Testis (tissue), 3 donors: ENCODE data around the gene RSPRY1. TPM values are rescaled to one million over a fixed set of nuclear protein-coding genes. Genes with fewer than 3 reads are reported as not detected.
A peak's percentile ranks its signal among the peaks of the same experiment; 100 is the strongest.

Source experiments
- DNase-seq: peaks from one replicate; pipeline ENCODE4 v3.0.0-alpha.2; 2019
- H3K27ac ChIP-seq, 2 donors: fragments of 200-600 bp; sonication (generic); one replicate each; pipeline ENCODE4 v1.5.1; 2019
- H3K27me3 ChIP-seq: fragments of 200-600 bp; sonication (generic); one replicate; pipeline ENCODE4 v1.5.1; 2019
- H3K36me3 ChIP-seq: fragments of 200-600 bp; sonication (generic); one replicate; pipeline ENCODE4 v1.5.1; 2017; ENCODE audit warnings: low read depth; ENCODE audit errors: missing control alignments
- H3K4me1 ChIP-seq: fragments of 200-600 bp; sonication (generic); one replicate; pipeline ENCODE4 v1.5.1; 2019
- H3K4me3 ChIP-seq, 2 donors: fragments of 200-600 bp; sonication (generic); one replicate each; pipeline ENCODE4 v1.5.1; 2017 to 2019
- H3K9me3 ChIP-seq: fragments of 200-600 bp; sonication (generic); one replicate; pipeline ENCODE4 v1.5.1; 2017
- POLR2A ChIP-seq: fragments of 450-650 bp; IDR thresholded peaks from one replicate; pipeline ENCODE4 v1.6.1; 2017; ENCODE audit warnings: antibody characterized with exemption, mild to moderate bottlenecking, moderate library complexity
- WGBS, 2 donors: methylation state at CpG; one replicate each; pipeline ENCODE4 v1.1.5; 2018; 5-methylcytosine and 5-hydroxymethylcytosine counted together
- intact Hi-C: fragments of 100-400 bp; cut with DNase I; formaldehyde crosslinking; loops from one replicate; pipeline ENCODE4 v1.15.1; 2023; ENCODE audit warnings: low total_unique reads
- polyA plus RNA-seq: library from polyadenylated mRNA; stranded (reverse); fragments of 350-450 nt; fragmentation: Illumina TruSeq; extraction: RNeasy Lipid Tissue Mini Kit (QIAGEN cat#74804); gene quantifications from one replicate; pipeline ENCODE4 v1.2.3, GENCODE V29; 2014; ENCODE audit warnings: low read depth, low replicate concordance; ENCODE audit not compliant: insufficient read depth
- total RNA-seq, 2 donors: library from RNA; depleted of rRNA; stranded (reverse); fragments of >200 nt; gene quantifications; one replicate each; pipeline ENCODE4 v1.2.3, GENCODE V29; 2016
- TF ChIP-seq, protein P1 (sequence below), 3 experiments: fragments of 450-650 bp in 2 of 3; fragments of 200-600 bp in 1 of 3; sonication (generic) in 1 of 3; IDR thresholded peaks; one replicate each; pipeline ENCODE4 v1.5.1; 2016 to 2019; ENCODE audit warnings: antibody characterized with exemption in 3 of 3, mild to moderate bottlenecking in 2 of 3, moderate library complexity in 1 of 3

Gene RSPRY1
- total and polyA plus RNA-seq, 3 donors from 2014 or later = 53.0 to 81.2 (median 73.3) TPM

DNA sequence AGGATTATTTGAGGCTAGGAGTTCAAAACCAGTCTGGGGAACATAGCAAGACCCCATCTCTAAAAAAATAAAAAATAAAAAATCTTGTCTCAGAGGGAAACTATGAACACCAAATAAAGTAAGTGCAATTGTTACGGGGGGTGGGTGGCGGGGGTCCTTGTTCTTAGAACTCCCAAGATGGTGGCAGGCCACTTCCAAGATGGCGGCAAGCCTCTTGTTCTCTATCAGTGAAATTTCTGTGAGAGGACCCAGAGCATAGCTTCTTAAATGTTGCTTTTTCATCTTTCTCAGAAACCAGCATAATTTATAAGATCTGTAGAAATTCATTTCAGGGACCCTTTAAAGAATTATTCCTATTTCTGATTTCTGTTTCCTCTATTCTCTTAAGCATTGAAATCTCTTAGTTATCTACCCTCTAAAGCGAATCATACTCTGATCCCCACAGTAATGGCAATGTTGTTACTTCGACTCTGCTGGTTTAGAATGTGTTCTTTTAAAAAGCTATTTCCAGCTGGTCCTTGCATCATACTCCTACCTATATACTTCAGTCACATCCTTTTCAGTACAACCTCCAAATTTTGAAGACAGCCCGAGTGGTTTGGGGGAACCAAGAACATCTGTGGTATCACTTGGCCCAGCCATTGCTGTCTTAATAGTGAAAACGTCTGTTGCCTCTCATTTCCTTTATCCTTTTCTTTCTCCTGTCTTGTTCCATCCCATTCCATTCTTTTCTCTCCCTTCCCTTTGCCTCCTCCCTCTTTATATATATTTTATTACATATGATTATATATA is 16.2 kb downstream of the RSPRY1 start:
- Histone ChIP-seq H3K27ac (no peak overlapping the region), H3K36me3 (no peaks in the 10 kb centered on the region), H3K4me3 (no peak overlapping the region), H3K4me1 (no peaks in the 10 kb centered on the region), H3K9me3 (no peaks in the 10 kb centered on the region), H3K27me3 (no peaks in the 10 kb centered on the region)
- intact Hi-C loops = no loop called here
- DNase-seq = no peak
- TF ChIP-seq, protein P1, sequence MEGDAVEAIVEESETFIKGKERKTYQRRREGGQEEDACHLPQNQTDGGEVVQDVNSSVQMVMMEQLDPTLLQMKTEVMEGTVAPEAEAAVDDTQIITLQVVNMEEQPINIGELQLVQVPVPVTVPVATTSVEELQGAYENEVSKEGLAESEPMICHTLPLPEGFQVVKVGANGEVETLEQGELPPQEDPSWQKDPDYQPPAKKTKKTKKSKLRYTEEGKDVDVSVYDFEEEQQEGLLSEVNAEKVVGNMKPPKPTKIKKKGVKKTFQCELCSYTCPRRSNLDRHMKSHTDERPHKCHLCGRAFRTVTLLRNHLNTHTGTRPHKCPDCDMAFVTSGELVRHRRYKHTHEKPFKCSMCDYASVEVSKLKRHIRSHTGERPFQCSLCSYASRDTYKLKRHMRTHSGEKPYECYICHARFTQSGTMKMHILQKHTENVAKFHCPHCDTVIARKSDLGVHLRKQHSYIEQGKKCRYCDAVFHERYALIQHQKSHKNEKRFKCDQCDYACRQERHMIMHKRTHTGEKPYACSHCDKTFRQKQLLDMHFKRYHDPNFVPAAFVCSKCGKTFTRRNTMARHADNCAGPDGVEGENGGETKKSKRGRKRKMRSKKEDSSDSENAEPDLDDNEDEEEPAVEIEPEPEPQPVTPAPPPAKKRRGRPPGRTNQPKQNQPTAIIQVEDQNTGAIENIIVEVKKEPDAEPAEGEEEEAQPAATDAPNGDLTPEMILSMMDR (IDR thresholded peaks at IDR 0.05) = no peak
- TF ChIP-seq POLR2A = no peak
- WGBS, 2 donors = 79 to 83% methylated on average over 7 of the region's 7 CpGs

DNA sequence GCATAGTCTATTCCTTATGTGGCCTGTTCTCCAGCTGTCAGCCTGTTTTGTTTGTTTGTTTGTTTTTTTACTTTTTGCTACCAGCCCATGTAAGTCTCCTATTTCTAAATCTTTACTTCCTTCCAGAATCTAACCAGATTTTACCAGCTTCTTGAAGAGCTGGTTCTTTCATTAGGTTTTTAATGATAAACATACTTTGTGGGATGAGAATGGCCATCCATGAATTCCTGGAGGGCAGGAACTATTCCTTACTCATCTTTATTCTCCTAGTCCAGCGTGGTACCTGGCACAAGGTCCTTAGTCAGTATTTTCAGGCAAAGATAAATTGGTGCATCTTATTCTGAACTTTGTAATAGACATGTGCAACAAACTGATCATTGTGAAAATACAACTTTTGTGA is 17.3 kb downstream of the RSPRY1 start:
- TF ChIP-seq, protein P1 (IDR thresholded peaks at IDR 0.05) = no peak
- no peak for TF ChIP-seq POLR2A
- no peaks in the 10 kb centered on the region for H3K36me3 ChIP-seq
- intact Hi-C loops = no loop called here
- H3K4me3 ChIP-seq = no peak overlapping the region
- H3K27me3 ChIP-seq = no peaks in the 10 kb centered on the region
- H3K27ac ChIP-seq = peak overlapping the region; percentile 1 to 37
- 36 to 56% methylated on average over 1 of the region's 1 CpG for WGBS, 2 donors
- H3K9me3 ChIP-seq = no peaks in the 10 kb centered on the region
- DNase-seq = no peak
- no peaks in the 10 kb centered on the region for H3K4me1 ChIP-seq

DNA sequence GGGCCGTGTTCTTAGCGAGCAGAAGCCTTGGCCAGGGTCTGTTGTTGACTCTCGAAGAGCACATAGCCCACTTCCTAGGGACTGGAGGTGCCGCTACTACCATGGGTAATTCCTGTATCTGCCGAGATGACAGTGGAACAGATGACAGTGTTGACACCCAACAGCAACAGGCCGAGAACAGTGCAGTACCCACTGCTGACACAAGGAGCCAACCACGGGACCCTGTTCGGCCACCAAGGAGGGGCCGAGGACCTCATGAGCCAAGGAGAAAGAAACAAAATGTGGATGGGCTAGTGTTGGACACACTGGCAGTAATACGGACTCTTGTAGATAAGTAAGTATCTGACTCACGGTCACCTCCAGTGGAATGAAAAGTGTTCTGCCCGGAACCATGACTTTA is 18.5 kb downstream of the RSPRY1 start:
- no peak overlapping the region for H3K4me3 ChIP-seq
- intact Hi-C loops = no loop called here
- 87 to 90% methylated on average over 12 of the region's 12 CpGs for WGBS, 2 donors
- no peaks in the 10 kb centered on the region for H3K36me3 ChIP-seq
- H3K27ac ChIP-seq = peak overlapping the region in 1 of 2 donors; percentile 42
- no peaks in the 10 kb centered on the region for H3K9me3 ChIP-seq
- no peak for DNase-seq
- H3K27me3 ChIP-seq = no peaks in the 10 kb centered on the region
- TF ChIP-seq POLR2A = no peak
- TF ChIP-seq, protein P1 (IDR thresholded peaks at IDR 0.05) = peak in 1 of 3 experiments; percentile 18
- no peaks in the 10 kb centered on the region for H3K4me1 ChIP-seq

DNA sequence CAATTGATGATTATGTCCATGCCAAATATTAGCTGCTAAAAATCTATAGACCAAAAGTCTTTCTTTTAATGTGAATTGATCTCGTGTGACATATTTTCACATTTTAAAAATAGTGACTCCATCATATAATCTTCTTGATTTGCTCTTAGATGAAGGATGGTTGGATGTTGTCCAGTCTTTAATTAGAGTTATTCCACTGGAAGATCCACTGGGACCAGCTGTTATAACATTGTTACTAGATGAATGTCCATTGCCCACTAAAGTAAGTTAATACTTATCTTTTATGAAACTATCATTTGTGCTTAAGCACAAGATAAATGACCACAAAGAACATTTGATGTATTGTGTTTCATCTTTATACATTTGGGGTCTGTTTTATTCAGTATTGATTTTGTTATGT is 22.8 kb downstream of the RSPRY1 start:
- no peak overlapping the region for H3K27ac ChIP-seq
- H3K4me1 ChIP-seq = no peaks in the 10 kb centered on the region
- no peaks in the 10 kb centered on the region for H3K36me3 ChIP-seq
- intact Hi-C loops = no loop called here
- H3K27me3 ChIP-seq = no peaks in the 10 kb centered on the region
- 82 to 92% methylated on average over 1 of the region's 1 CpG for WGBS, 2 donors
- DNase-seq = no peak
- H3K4me3 ChIP-seq = no peak overlapping the region
- H3K9me3 ChIP-seq = no peaks in the 10 kb centered on the region
- no peak for TF ChIP-seq POLR2A
- TF ChIP-seq, protein P1 (IDR thresholded peaks at IDR 0.05) = no peak

DNA sequence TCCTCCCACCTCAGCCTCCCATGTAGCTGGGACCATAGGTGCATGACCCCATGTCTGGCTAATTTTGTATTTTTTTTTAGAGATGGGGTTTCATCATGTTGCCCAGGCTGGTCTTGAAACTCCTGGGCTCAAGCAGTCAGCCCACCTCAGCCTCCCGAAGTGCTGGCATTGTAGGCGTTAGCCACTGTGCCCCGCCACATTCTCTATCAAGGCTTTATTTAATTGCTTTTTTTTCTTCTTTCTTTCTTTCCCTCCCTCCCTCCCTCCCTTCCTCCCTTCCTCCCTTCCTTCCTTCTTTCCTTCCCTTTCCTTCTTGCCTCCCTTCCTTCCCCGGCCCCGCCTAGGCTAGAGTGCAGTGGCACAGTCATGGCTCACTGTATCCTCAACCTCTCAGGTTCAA is 23.7 kb downstream of the RSPRY1 start:
- H3K27ac ChIP-seq = no peak overlapping the region
- WGBS, 2 donors = 97 to 100% methylated on average over 5 of the region's 5 CpGs
- no peak for DNase-seq
- no peaks in the 10 kb centered on the region for H3K27me3 ChIP-seq
- H3K36me3 ChIP-seq = no peaks in the 10 kb centered on the region
- H3K9me3 ChIP-seq = no peaks in the 10 kb centered on the region
- H3K4me3 ChIP-seq = no peak overlapping the region
- intact Hi-C loops = no loop called here
- no peak for TF ChIP-seq POLR2A
- TF ChIP-seq, protein P1 (IDR thresholded peaks at IDR 0.05) = no peak
- H3K4me1 ChIP-seq = no peaks in the 10 kb centered on the region
